ENCODE results near the gene PCDH18. TPM values are rescaled to one million over a fixed set of nuclear protein-coding genes. Genes with fewer than 3 reads are reported as not detected.

Gene PCDH18
- total and polyA plus RNA-seq, 2 of the 4 experiments (the other 2 are of a cell fraction) = 41.3 to 119 TPM

- Histone ChIP-seq H3K23ac (ENCODE audit: low read depth, low read length) (peak overlapping the region; percentile 73; the same call in 1 of the 2 replicates), H2BK5ac (ENCODE audit: low read depth, low read length, poor library complexity, severe bottlenecking) (peak overlapping the region; percentile 90), H3K18ac (ENCODE audit: low read depth, low read length) (peak overlapping the region; percentile 81), H4K91ac (ENCODE audit: insufficient read depth, low read depth, low read length) (peak overlapping the region; percentile 74), H4K5ac (ENCODE audit: low read depth, low read length) (peak overlapping the region; percentile 49), H3K4me3 (ENCODE audit: insufficient read depth, low read depth, low read length) (peak overlapping the region; percentile 62), H3K9me3 (ENCODE audit: control insufficient read depth, insufficient read depth, low read length) (no peaks in the 10 kb centered on the region), H3K36me3 (ENCODE audit: control insufficient read depth, insufficient read depth, low read length) (peaks cover 23% of the 10 kb centered on the region), H3K14ac (replicated peaks; ENCODE audit: low read depth, low read length) (peak overlapping the region; percentile 95), H2BK15ac (ENCODE audit: low read depth, low read length) (peak overlapping the region; percentile 18; the same call in 1 of the 3 replicates), H3K27me3 (ENCODE audit: control insufficient read depth, insufficient read depth, low read length) (no peaks in the 10 kb centered on the region), H3K4ac (ENCODE audit: low read depth, low read length) (peak overlapping the region; percentile 83), H3K79me1 (ENCODE audit: low read depth in 1 of 2, low read length in 2 of 2) (peaks cover 8 to 14% of the 10 kb centered on the region in 2 experiments; a peak in 3 of 4 replicates), H3K9ac (ENCODE audit: low read depth, low read length) (peak overlapping the region; percentile 83), H3K4me1 (ENCODE audit: control insufficient read depth, insufficient read depth, low read length) (no peaks in the 10 kb centered on the region; the same call in 1 of the 2 replicates), H4K20me1 (ENCODE audit: insufficient read depth, low read length) (peaks cover 17% of the 10 kb centered on the region; the same call in 1 of the 2 replicates), H3K56ac (ENCODE audit: extremely low read depth, insufficient read depth, low read length) (peak overlapping the region; percentile 94), H2AK5ac (ENCODE audit: low read depth, low read length) (no peak overlapping the region), H2AFZ (replicated peaks; ENCODE audit: low read length, poor library complexity) (no peak overlapping the region), H4K8ac (ENCODE audit: low read depth in 2 of 2, low read length in 2 of 2) (peak overlapping the region; percentile 20 to 87), H2BK120ac (ENCODE audit: low read depth, low read length) (peak overlapping the region; percentile 90), H2AK9ac (replicated peaks; ENCODE audit: low read depth, low read length, poor library complexity) (no peak overlapping the region), H3K27ac (ENCODE audit: insufficient read depth, low read length) (peak overlapping the region; percentile 82), H3K9me1 (ENCODE audit: insufficient read depth, low read length) (no peaks in the 10 kb centered on the region), H2BK20ac (ENCODE audit: low read depth, low read length) (peak overlapping the region; percentile 63), H3K4me2 (ENCODE audit: low read depth, low read length) (peak overlapping the region; percentile 95)
- ATAC-seq (ENCODE audit: low read depth) = peak; percentile 9; the same call in 1 of the 2 replicates
- no CpG with 5 or more reads among the region's 3 CpGs for WGBS, 2 experiments (ENCODE audit: extremely low coverage in 2 of 2, insufficient read length in 1 of 2)
- BruUV-seq (replicated peaks) = TSS peak; percentile 89
- intact Hi-C loops (cut with micrococcal nuclease) (loop anchor here (1.0 to 5.0 kb wide), 10 partner anchors 76 to 1338 kb away; no protein-coding TSS in a partner anchor), dilution Hi-C loops (cut with HindIII; ENCODE audit: low sequenced_read_pairs, unreplicated experiment) (no loop called here), in situ Hi-C loops (cut with MboI; ENCODE audit: low sequenced_read_pairs) (loop anchor here (10.0 to 25.0 kb wide), 3 partner anchors 122 to 1154 kb away; no protein-coding TSS in a partner anchor)
- TF ChIP-seq CEBPB (IDR thresholded peaks at IDR 0.05; ENCODE audit: low read depth, low read length) = no peak
- no peak for TF ChIP-seq SMC3 (IDR thresholded peaks at IDR 0.05; ENCODE audit: low read depth, low read length)
- TF ChIP-seq NFE2L2 (IDR thresholded peaks at IDR 0.05; ENCODE audit: low read depth, low read length) = no peak
- no peak for TF ChIP-seq RAD21 (IDR thresholded peaks at IDR 0.05; ENCODE audit: low read length)
- TF ChIP-seq BHLHE40 (IDR thresholded peaks at IDR 0.05; ENCODE audit: low read depth, low read length) = no peak
- no peak for TF ChIP-seq RCOR1 (IDR thresholded peaks at IDR 0.05; ENCODE audit: insufficient replicate concordance, low read length)
- no peak for TF ChIP-seq MAFK (IDR thresholded peaks at IDR 0.05; ENCODE audit: low read depth, low read length)
- TF ChIP-seq MXI1 (IDR thresholded peaks at IDR 0.05; ENCODE audit: borderline replicate concordance, low read depth, low read length) = no peak
- TF ChIP-seq, protein P1, sequence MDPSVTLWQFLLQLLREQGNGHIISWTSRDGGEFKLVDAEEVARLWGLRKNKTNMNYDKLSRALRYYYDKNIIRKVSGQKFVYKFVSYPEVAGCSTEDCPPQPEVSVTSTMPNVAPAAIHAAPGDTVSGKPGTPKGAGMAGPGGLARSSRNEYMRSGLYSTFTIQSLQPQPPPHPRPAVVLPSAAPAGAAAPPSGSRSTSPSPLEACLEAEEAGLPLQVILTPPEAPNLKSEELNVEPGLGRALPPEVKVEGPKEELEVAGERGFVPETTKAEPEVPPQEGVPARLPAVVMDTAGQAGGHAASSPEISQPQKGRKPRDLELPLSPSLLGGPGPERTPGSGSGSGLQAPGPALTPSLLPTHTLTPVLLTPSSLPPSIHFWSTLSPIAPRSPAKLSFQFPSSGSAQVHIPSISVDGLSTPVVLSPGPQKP (IDR thresholded peaks at IDR 0.05; ENCODE audit: borderline replicate concordance, low read depth, low read length) = no peak
- no peak for TF ChIP-seq POLR2A (IDR thresholded peaks at IDR 0.05; ENCODE audit: low read depth, low read length)
- no peak for DNase-seq
- POLR2A ChIA-PET (ENCODE audit: unreplicated experiment) = interaction anchor here (0.6 to 1.4 kb wide), 19 partner anchors 8 to 482 kb away, joined by 3 to 19 read pairs (median 4); no protein-coding TSS in a partner anchor
- CTCF ChIA-PET = interaction anchor here (0.8 to 2.0 kb wide), 3 partner anchors 239 to 1338 kb away, joined by 4 to 8 read pairs (median 4); no protein-coding TSS in a partner anchor
Observed at GRCh38 chr4:137532869-137533236, 559 bp upstream of the PCDH18 start.
